ENCODE data around the gene ASXL1. TPM values are rescaled to one million over a fixed set of nuclear protein-coding genes. Genes with fewer than 3 reads are reported as not detected.

ASXL1 gene
- total and polyA plus RNA-seq, 9 donors: 28.4 to 42.3 (median 34.7) TPM

DNA sequence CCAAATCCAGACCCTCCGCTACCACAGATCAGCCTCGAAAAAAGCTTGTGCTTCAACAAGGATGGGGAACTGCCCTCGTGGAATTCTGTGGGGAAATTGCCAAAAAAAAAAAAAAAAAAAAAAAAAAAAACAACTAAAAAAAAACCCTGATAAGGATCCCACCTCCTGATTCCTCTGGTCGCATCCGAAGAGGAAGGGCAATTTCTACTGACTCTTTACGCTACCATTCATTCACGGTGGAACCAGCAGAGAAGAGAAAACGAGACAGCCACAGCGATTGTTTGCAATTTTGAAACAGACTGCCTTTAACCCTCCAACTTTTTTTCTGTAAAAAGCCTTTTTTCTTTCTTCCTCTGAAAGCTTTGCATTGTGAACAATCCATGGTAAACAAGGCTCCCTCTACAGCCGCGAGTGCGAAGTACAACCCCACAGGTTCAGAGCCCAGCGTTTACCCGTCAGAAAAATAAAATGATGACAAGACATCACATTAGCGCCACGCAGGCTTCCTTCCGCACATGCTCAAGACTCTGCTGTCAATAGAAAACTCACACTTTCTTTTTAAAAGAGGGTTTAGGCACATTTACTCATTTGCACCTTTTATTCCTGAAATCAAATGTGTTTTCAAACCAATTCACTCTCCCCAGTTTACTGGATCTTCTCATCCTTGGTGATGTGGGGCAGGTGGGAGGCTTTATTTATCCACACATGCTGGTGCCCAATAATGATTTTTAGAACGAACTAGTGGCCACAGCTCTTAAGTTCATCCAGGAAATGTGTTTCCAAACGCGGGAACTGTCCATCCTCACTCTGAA lies 127.0 kb downstream of the ASXL1 start:
- Histone ChIP-seq H3K27ac (ENCODE audit: low read length) (peak overlapping the region; percentile 94), H3K9me3 (replicated peaks; ENCODE audit: control insufficient read depth, low read depth, low read length) (peaks cover 3% of the 10 kb centered on the region), H3K4me3 (ENCODE audit: low read length) (peak overlapping the region; percentile 82), H3K4me1 (ENCODE audit: control insufficient read depth, insufficient read depth, low read length) (peaks cover 35% of the 10 kb centered on the region), H3K27me3 (ENCODE audit: control insufficient read depth, insufficient read depth, low read length) (no peaks in the 10 kb centered on the region), H3K36me3 (ENCODE audit: control insufficient read depth, insufficient read depth, low read length) (peaks cover 2% of the 10 kb centered on the region)
- 0% methylated on average over 11 of the region's 20 CpGs for WGBS (ENCODE audit: insufficient coverage)
- DNase-seq: peak; percentile 94

DNA sequence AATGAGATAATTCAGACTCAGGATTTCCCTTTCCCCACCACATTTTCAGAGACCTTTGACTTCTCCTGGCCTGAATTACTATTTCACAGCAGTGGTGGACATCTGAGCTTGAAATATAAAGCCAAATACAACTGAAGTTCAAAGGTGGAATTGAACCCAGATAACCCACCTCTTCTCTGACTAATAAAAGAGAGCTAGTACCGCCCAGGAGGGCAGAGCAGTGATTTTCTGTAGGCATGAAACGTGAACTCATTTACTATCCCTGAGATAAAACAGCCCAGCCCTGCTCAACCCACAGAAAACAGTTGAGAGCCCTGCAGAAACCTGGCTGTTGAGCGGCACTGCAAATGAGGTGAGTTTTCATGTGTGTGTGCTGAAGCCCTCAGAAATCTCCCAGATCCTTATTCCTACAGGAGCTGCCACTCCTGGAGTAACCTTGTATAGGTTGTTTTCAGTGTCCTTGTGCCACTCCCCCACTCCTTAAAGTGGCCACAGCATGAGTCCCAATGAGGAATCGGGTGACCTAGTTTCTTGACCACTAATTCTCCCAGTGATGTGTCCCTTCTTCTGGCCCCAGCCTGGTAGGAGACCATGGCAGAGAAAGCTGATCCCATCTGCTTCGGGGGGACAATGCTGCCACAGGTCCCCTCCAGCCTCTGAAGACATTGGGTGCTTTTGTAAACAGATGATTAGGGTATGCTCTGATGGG lies 127.8 kb downstream of the ASXL1 start:
- H3K9me3 ChIP-seq (replicated peaks; ENCODE audit: control insufficient read depth, low read depth, low read length): peaks cover 3% of the 10 kb centered on the region
- no peak for DNase-seq
- peak overlapping the region; percentile 94 for H3K27ac ChIP-seq (ENCODE audit: low read length)
- no peak overlapping the region for H3K4me3 ChIP-seq (ENCODE audit: low read length)
- WGBS (ENCODE audit: insufficient coverage): 44% methylated on average over 1 of the region's 5 CpGs
- H3K27me3 ChIP-seq (ENCODE audit: control insufficient read depth, insufficient read depth, low read length): no peaks in the 10 kb centered on the region
- H3K4me1 ChIP-seq (ENCODE audit: control insufficient read depth, insufficient read depth, low read length): peaks cover 27% of the 10 kb centered on the region
- H3K36me3 ChIP-seq (ENCODE audit: control insufficient read depth, insufficient read depth, low read length): no peaks in the 10 kb centered on the region

GRCh38 chr20:32487381-32487780 lies 129.2 kb downstream of the ASXL1 start:
- Histone ChIP-seq H3K27ac (ENCODE audit: low read length) (no peak overlapping the region), H3K36me3 (ENCODE audit: control insufficient read depth, insufficient read depth, low read length) (no peaks in the 10 kb centered on the region), H3K27me3 (ENCODE audit: control insufficient read depth, insufficient read depth, low read length) (no peaks in the 10 kb centered on the region), H3K4me3 (ENCODE audit: low read length) (no peak overlapping the region), H3K9me3 (replicated peaks; ENCODE audit: control insufficient read depth, low read depth, low read length) (peaks cover 3% of the 10 kb centered on the region), H3K4me1 (ENCODE audit: control insufficient read depth, insufficient read depth, low read length) (peaks cover 14% of the 10 kb centered on the region)
- 80% methylated on average over 3 of the region's 3 CpGs for WGBS (ENCODE audit: insufficient coverage)
- no peak for DNase-seq

GRCh38 chr20:32488066-32488838 lies 130.1 kb downstream of the ASXL1 start:
- 93% methylated on average over 4 of the region's 7 CpGs for WGBS (ENCODE audit: insufficient coverage)
- no peak for DNase-seq
- H3K4me1 ChIP-seq (ENCODE audit: control insufficient read depth, insufficient read depth, low read length): peaks cover 11% of the 10 kb centered on the region
- no peaks in the 10 kb centered on the region for H3K27me3 ChIP-seq (ENCODE audit: control insufficient read depth, insufficient read depth, low read length)
- peaks cover 3% of the 10 kb centered on the region for H3K9me3 ChIP-seq (replicated peaks; ENCODE audit: control insufficient read depth, low read depth, low read length)
- no peaks in the 10 kb centered on the region for H3K36me3 ChIP-seq (ENCODE audit: control insufficient read depth, insufficient read depth, low read length)
- H3K27ac ChIP-seq (ENCODE audit: low read length): no peak overlapping the region
- H3K4me3 ChIP-seq (ENCODE audit: low read length): no peak overlapping the region

Other genes starting within 250 kb of the ASXL1 start
- 25.7 TPM for gene TM9SF4, start 248.6 kb upstream of the ASXL1 start, total RNA-seq
- 10 to 100 TPM; 34.3 to 55.4 (median 44.1) TPM for gene TM9SF4, start 248.6 kb upstream of the ASXL1 start, polyA plus RNA-seq (ENCODE audit: insufficient read depth in 1 of 8, insufficient read length in 8 of 8, low replicate concordance in 1 of 8)
- gene PLAGL2, start 150.6 kb upstream of the ASXL1 start, total RNA-seq: 3.3 TPM
- 10 to 100 TPM; 10.8 to 16.5 (median 14.0) TPM for gene PLAGL2, start 150.6 kb upstream of the ASXL1 start, polyA plus RNA-seq (ENCODE audit: insufficient read depth in 1 of 8, insufficient read length in 8 of 8, low replicate concordance in 1 of 8)
- 25.5 TPM for gene POFUT1, start 150.5 kb upstream of the ASXL1 start, total RNA-seq
- gene POFUT1, start 150.5 kb upstream of the ASXL1 start, polyA plus RNA-seq (ENCODE audit: insufficient read depth in 1 of 8, insufficient read length in 8 of 8, low replicate concordance in 1 of 8): 10 to 100 TPM; 23.2 to 39.1 (median 31.1) TPM
- gene KIF3B, start 80.7 kb upstream of the ASXL1 start, total RNA-seq: 12.8 TPM
- gene KIF3B, start 80.7 kb upstream of the ASXL1 start, polyA plus RNA-seq (ENCODE audit: insufficient read depth in 1 of 8, insufficient read length in 8 of 8, low replicate concordance in 1 of 8): 10 to 100 TPM in 7 of 8 donors, 1 to 10 TPM in 1; 9.2 to 20.4 (median 12.7) TPM
- 10.4 TPM for gene NOL4L, start 227.0 kb downstream of the ASXL1 start, total RNA-seq
- 10 to 100 TPM; 12.6 to 20.0 (median 16.2) TPM for gene NOL4L, start 227.0 kb downstream of the ASXL1 start, polyA plus RNA-seq (ENCODE audit: insufficient read depth in 1 of 8, insufficient read length in 8 of 8, low replicate concordance in 1 of 8)